ENCODE results near the gene SPSB1.

Gene SPSB1

GRCh38 chr1:9311479-9311878 is 18.8 kb downstream of the SPSB1 start:
- TF ChIP-seq CTCF (conservative IDR thresholded peaks at IDR 0.05; ENCODE audit: control insufficient read depth, insufficient read depth, low read depth, low read length) = no peak
- no peak overlapping the region for H3K4me3 ChIP-seq (ENCODE audit: control insufficient read depth, low read depth, low read length)
- no peak for DNase-seq (ENCODE audit: low read depth)

- peak; percentile 59 for DNase-seq (ENCODE audit: low read depth)
- no peak overlapping the region for H3K4me3 ChIP-seq (ENCODE audit: control insufficient read depth, low read depth, low read length)
Observed at GRCh38 chr1:9312168-9312720, 19.6 kb downstream of the SPSB1 start.

GRCh38 chr1:9313576-9313975 is 20.9 kb downstream of the SPSB1 start:
- H3K4me3 ChIP-seq (ENCODE audit: control insufficient read depth, low read depth, low read length) = no peak overlapping the region
- TF ChIP-seq CTCF (conservative IDR thresholded peaks at IDR 0.05; ENCODE audit: control insufficient read depth, insufficient read depth, low read depth, low read length) = no peak
- DNase-seq (ENCODE audit: low read depth) = no peak

More at GRCh38 chr1:9312168-9312720, 19.6 kb downstream of the SPSB1 start:
- no peak for TF ChIP-seq CTCF (conservative IDR thresholded peaks at IDR 0.05; ENCODE audit: control insufficient read depth, insufficient read depth, low read depth, low read length)

DNA sequence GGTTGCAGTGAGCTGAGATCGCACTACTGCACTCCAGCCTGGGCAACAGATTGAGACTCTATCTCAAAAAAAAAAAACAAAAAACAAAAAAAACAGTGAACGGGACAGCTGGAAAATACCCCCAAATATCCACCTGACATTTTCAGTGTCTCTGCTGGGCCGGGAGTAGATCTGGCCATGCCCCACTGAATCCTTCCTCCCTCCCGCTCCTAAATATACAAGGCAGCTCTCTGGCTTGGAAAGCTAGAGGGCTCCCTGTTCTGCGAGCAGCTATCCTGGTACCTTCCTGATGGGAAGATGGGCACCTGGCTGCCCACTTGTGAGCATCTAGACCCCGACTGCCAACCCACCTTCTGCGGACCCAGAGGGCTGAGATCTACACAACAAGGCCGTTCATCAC is 21.4 kb downstream of the SPSB1 start:
- DNase-seq (ENCODE audit: low read depth) = no peak
- H3K4me3 ChIP-seq (ENCODE audit: control insufficient read depth, low read depth, low read length) = no peak overlapping the region
- no peak for TF ChIP-seq CTCF (conservative IDR thresholded peaks at IDR 0.05; ENCODE audit: control insufficient read depth, insufficient read depth, low read depth, low read length)

DNA sequence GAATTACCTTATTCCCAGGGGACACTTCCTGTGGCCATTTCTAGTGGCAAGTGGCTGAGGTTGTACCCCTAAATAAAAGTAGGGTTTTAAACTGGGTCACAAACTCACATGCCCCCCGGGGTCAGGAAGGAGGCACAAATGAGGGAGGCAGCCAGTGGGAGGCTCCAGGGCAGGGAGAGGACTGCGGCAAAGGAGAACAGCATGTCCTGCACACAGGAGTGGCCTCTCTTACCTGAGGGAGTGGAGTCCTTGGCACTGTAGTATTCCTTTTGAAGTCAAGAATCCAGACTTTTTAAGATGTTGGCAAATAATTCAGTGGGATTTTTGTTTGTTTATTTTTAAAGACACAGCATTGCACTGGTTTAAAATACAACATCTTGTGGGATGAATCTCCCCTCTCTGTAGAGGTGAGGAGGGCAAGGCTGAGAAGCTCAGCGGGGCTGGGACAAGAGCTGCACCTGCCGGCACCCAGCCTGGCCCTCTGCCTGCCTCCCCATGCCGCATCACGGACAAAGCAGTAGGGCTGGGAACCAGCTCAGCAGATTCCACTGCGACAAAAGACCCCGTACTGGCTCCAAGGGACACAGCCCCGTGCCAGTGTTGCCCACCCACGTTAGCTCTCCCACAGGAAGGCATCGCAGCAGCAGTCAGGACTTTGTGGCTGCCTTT is 22.2 kb downstream of the SPSB1 start:
- TF ChIP-seq CTCF (conservative IDR thresholded peaks at IDR 0.05; ENCODE audit: control insufficient read depth, insufficient read depth, low read depth, low read length) = no peak
- DNase-seq (ENCODE audit: low read depth) = no peak
- no peak overlapping the region for H3K4me3 ChIP-seq (ENCODE audit: control insufficient read depth, low read depth, low read length)

DNA sequence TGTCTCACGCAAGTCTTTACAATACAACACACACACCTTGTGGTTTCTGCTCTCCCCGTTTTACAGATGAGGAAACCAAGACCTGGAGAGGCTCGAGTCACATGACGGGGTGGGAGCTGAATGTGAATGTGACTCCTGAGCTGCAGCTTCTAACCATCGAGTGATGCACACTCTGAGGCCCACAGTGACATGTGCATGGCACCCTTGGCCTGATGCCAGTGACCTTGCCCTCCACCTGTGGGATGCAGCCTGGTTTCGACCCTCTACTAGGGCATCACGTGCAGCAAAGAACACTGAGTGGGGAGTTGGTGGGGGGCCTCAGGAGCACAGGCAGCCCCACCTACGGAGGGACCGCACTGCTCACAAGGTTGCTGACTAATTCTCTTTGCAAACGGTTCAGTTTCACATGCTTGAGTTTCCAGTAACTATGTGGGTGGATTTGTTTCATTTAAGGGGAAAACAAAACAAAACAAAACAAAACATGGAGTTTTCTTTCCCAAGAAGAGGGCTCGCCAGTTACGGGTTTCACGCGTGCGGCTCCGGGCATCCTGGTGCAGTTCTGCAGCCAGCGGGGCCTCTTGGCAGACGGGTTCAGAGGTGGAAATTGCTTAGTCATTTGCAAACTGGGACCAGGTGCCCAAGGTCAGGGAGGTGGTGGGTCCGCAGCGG is 22.9 kb downstream of the SPSB1 start:
- no peak overlapping the region for H3K4me3 ChIP-seq (ENCODE audit: control insufficient read depth, low read depth, low read length)
- no peak for TF ChIP-seq CTCF (conservative IDR thresholded peaks at IDR 0.05; ENCODE audit: control insufficient read depth, insufficient read depth, low read depth, low read length)
- DNase-seq (ENCODE audit: low read depth) = peak; percentile 91

All from fibroblast of mammary gland (primary cell).